ENCODE results near the gene CMKLR1. TPM values are rescaled to one million over a fixed set of nuclear protein-coding genes. Genes with fewer than 3 reads are reported as not detected.

CMKLR1 gene
- total RNA-seq, 2 donors from 2014 or later: not detected

DNA sequence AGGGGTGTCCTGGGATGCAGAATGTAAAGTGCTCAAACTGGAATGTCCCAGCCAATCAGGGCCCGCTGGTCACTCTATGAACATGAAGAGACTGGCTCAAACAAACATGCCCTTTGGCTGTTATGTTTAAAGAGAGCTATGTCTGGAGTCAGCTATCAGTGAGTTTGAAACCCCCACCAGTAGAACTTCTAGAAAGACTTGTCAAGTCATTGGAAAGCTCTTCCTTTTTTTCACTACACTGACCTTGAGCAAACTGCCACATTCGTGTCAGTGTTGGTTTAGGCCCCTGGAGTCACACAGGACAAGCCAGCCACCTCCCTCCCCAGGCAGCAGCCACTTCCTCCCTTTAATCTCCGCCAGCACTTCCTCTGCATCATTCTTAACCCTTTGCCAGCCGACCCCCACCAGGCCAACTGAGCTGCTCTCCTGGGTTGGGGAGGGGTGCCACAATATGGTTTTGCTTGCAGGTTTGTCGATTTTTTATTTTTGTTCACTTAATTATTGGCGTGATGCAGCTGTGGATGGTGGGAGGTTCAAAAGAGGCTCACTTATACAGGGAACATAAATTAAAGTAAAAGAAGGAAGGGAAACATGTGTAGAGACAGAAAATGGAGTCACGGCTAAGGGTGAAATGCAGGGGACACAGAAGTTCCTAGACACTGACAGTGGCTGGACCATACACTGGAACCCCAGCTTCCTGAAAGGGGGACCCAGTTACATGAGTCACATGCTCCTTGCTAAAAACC, 25.3 kb downstream of the CMKLR1 start:
- Histone ChIP-seq H3K27ac (ENCODE audit: low read depth, low read length) (no peak overlapping the region), H3K27me3 (ENCODE audit: control insufficient read depth, insufficient read depth, low read length, poor library complexity, severe bottlenecking) (no peaks in the 10 kb centered on the region), H3K9ac (ENCODE audit: extremely low read depth, low read length, poor library complexity, severe bottlenecking) (no peak overlapping the region), H3K4me3 (ENCODE audit: low read length) (no peak overlapping the region), H3K4me1 (ENCODE audit: control insufficient read depth, insufficient read depth, low read length) (peaks cover 6% of the 10 kb centered on the region), H3K36me3 (ENCODE audit: control insufficient read depth, insufficient read depth, low read length) (no peaks in the 10 kb centered on the region), H3K9me3 (ENCODE audit: control insufficient read depth, low read length) (no peaks in the 10 kb centered on the region)
- no peak overlapping the region for H3K4me3 Mint-ChIP-seq
- peak overlapping the region; percentile 3 for H3K27ac Mint-ChIP-seq
- no peaks in the 10 kb centered on the region for H3K36me3 Mint-ChIP-seq (ENCODE audit: low read depth)
- H3K4me1 Mint-ChIP-seq: peaks cover 26% of the 10 kb centered on the region
- H3K27me3 Mint-ChIP-seq (ENCODE audit: insufficient read depth): no peaks in the 10 kb centered on the region
- H3K9me3 Mint-ChIP-seq: no peaks in the 10 kb centered on the region
- DNase-seq: peak; percentile 73
- WGBS, 2 experiments (ENCODE audit: insufficient coverage in 1 of 2, insufficient read length in 1 of 2): 69 to 73% methylated on average over 5 to 7 of the region's 7 CpGs
- no peak for TF ChIP-seq CTCF (conservative IDR thresholded peaks at IDR 0.05)

GRCh38 chr12:108313241-108313605, 25.9 kb downstream of the CMKLR1 start:
- no peaks in the 10 kb centered on the region for H3K9me3 ChIP-seq (ENCODE audit: control insufficient read depth, low read length)
- Mint-ChIP-seq H3K9me3 (no peaks in the 10 kb centered on the region), H3K36me3 (ENCODE audit: low read depth) (no peaks in the 10 kb centered on the region), H3K4me1 (peaks cover 32% of the 10 kb centered on the region), H3K4me3 (no peak overlapping the region), H3K27me3 (ENCODE audit: insufficient read depth) (no peaks in the 10 kb centered on the region), H3K27ac (peak overlapping the region; percentile 3)
- no peak for DNase-seq
- peaks cover 6% of the 10 kb centered on the region for H3K4me1 ChIP-seq (ENCODE audit: control insufficient read depth, insufficient read depth, low read length)
- H3K4me3 ChIP-seq (ENCODE audit: low read length): no peak overlapping the region
- H3K27me3 ChIP-seq (ENCODE audit: control insufficient read depth, insufficient read depth, low read length, poor library complexity, severe bottlenecking): no peaks in the 10 kb centered on the region
- TF ChIP-seq CTCF (conservative IDR thresholded peaks at IDR 0.05): no peak
- H3K27ac ChIP-seq (ENCODE audit: low read depth, low read length): no peak overlapping the region
- H3K9ac ChIP-seq (ENCODE audit: extremely low read depth, low read length, poor library complexity, severe bottlenecking): no peak overlapping the region
- WGBS, 2 experiments (ENCODE audit: insufficient coverage in 1 of 2, insufficient read length in 1 of 2): 87 to 90% methylated on average over 2 to 3 of the region's 3 CpGs
- no peaks in the 10 kb centered on the region for H3K36me3 ChIP-seq (ENCODE audit: control insufficient read depth, insufficient read depth, low read length)

DNA sequence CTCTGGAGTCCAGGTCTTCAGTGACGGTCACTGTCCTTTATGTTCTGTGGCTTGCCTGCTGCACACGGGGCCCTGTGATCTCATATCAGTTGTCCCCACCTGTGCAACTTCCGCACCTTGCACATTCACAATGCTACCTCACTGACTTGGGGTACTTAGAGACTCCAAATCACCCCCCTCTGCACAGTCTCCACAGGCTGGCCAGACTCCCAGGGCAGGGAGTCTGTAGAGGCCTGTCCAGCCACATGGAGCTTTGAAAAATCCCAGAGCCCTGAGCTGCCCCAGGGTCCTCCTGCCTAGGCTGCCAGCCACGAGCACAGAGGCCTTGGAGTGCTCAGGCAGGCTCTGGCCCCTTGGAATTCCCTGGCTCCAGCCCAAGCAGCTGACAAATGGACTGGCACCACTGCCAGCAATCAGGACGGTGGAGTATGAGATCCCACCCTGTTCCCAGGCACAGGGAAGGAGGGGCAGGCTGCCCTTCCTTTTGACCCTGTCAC, 26.4 kb downstream of the CMKLR1 start:
- DNase-seq: no peak
- no peaks in the 10 kb centered on the region for H3K9me3 ChIP-seq (ENCODE audit: control insufficient read depth, low read length)
- no peaks in the 10 kb centered on the region for H3K36me3 ChIP-seq (ENCODE audit: control insufficient read depth, insufficient read depth, low read length)
- H3K27ac Mint-ChIP-seq: peak overlapping the region; percentile 36
- no peak overlapping the region for H3K27ac ChIP-seq (ENCODE audit: low read depth, low read length)
- peaks cover 6% of the 10 kb centered on the region for H3K4me1 ChIP-seq (ENCODE audit: control insufficient read depth, insufficient read depth, low read length)
- no peak overlapping the region for H3K9ac ChIP-seq (ENCODE audit: extremely low read depth, low read length, poor library complexity, severe bottlenecking)
- WGBS, 2 experiments (ENCODE audit: insufficient coverage in 1 of 2, insufficient read length in 1 of 2): 71 to 90% methylated on average over 2 to 5 of the region's 5 CpGs
- no peak for TF ChIP-seq CTCF (conservative IDR thresholded peaks at IDR 0.05)
- no peak overlapping the region for H3K4me3 Mint-ChIP-seq
- no peaks in the 10 kb centered on the region for H3K9me3 Mint-ChIP-seq
- no peak overlapping the region for H3K4me3 ChIP-seq (ENCODE audit: low read length)
- peaks cover 35% of the 10 kb centered on the region for H3K4me1 Mint-ChIP-seq
- no peaks in the 10 kb centered on the region for H3K27me3 Mint-ChIP-seq (ENCODE audit: insufficient read depth)
- H3K27me3 ChIP-seq (ENCODE audit: control insufficient read depth, insufficient read depth, low read length, poor library complexity, severe bottlenecking): no peaks in the 10 kb centered on the region
- H3K36me3 Mint-ChIP-seq (ENCODE audit: low read depth): no peaks in the 10 kb centered on the region
